ENCODE measurements around the gene PRCP. TPM values are rescaled to one million over a fixed set of nuclear protein-coding genes. Genes with fewer than 3 reads are reported as not detected.

Gene PRCP
- total RNA-seq, 1 experiment from 2014 or later, result 57.0 TPM

DNA sequence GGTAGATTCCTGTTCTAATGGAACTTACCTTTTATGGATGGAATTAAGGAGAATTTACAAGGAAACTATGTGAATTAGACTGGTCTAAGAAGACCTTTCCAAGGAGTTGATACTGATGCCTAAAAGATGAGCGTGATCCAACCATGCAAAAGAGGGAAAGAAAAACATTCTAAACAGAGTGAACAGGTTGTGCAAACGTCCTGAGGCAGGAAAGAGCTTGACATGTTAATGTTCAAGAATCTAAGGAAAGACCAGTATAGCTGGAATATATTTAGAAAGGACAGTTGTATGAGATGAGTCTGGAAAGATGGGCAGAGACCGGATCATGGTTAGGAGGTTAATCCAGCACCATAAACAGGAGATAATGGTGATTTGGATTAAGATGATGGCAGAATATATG, 2.6 kb upstream of the PRCP start:
- ATAC-seq, result no peak
- BruUV-seq (replicated peaks), result no TSS peak
- ChIA-PET POLR2A (interaction anchor here (1.1 kb wide), 1 partner anchor 153 kb away, joined by 3 read pairs; no protein-coding TSS in a partner anchor), CTCF (no interaction called here)
- H3K27me3 ChIP-seq (ENCODE audit: control insufficient read depth, insufficient read depth, low read length), result no peaks in the 10 kb centered on the region
- no peaks in the 10 kb centered on the region for H3K9me3 ChIP-seq (ENCODE audit: control insufficient read depth, insufficient read depth, low read depth, low read length)
- TF ChIP-seq, protein P1, sequence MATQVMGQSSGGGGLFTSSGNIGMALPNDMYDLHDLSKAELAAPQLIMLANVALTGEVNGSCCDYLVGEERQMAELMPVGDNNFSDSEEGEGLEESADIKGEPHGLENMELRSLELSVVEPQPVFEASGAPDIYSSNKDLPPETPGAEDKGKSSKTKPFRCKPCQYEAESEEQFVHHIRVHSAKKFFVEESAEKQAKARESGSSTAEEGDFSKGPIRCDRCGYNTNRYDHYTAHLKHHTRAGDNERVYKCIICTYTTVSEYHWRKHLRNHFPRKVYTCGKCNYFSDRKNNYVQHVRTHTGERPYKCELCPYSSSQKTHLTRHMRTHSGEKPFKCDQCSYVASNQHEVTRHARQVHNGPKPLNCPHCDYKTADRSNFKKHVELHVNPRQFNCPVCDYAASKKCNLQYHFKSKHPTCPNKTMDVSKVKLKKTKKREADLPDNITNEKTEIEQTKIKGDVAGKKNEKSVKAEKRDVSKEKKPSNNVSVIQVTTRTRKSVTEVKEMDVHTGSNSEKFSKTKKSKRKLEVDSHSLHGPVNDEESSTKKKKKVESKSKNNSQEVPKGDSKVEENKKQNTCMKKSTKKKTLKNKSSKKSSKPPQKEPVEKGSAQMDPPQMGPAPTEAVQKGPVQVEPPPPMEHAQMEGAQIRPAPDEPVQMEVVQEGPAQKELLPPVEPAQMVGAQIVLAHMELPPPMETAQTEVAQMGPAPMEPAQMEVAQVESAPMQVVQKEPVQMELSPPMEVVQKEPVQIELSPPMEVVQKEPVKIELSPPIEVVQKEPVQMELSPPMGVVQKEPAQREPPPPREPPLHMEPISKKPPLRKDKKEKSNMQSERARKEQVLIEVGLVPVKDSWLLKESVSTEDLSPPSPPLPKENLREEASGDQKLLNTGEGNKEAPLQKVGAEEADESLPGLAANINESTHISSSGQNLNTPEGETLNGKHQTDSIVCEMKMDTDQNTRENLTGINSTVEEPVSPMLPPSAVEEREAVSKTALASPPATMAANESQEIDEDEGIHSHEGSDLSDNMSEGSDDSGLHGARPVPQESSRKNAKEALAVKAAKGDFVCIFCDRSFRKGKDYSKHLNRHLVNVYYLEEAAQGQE (IDR thresholded peaks at IDR 0.05; ENCODE audit: insufficient read depth in 1 of 2, low read depth in 2 of 2, low read length in 1 of 2), result no peak
- TF ChIP-seq, protein P2, sequence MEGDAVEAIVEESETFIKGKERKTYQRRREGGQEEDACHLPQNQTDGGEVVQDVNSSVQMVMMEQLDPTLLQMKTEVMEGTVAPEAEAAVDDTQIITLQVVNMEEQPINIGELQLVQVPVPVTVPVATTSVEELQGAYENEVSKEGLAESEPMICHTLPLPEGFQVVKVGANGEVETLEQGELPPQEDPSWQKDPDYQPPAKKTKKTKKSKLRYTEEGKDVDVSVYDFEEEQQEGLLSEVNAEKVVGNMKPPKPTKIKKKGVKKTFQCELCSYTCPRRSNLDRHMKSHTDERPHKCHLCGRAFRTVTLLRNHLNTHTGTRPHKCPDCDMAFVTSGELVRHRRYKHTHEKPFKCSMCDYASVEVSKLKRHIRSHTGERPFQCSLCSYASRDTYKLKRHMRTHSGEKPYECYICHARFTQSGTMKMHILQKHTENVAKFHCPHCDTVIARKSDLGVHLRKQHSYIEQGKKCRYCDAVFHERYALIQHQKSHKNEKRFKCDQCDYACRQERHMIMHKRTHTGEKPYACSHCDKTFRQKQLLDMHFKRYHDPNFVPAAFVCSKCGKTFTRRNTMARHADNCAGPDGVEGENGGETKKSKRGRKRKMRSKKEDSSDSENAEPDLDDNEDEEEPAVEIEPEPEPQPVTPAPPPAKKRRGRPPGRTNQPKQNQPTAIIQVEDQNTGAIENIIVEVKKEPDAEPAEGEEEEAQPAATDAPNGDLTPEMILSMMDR (IDR thresholded peaks at IDR 0.05), result no peak
- TF ChIP-seq SIN3A (IDR thresholded peaks at IDR 0.05; ENCODE audit: borderline replicate concordance, insufficient read depth, low read depth, low read length), result no peak
- TF ChIP-seq TCF7L2 (IDR thresholded peaks at IDR 0.05; ENCODE audit: low read depth, low read length), result no peak
- TF ChIP-seq POLR2AphosphoS5 (IDR thresholded peaks at IDR 0.05; ENCODE audit: low read depth, low read length), result no peak
- peaks cover 20% of the 10 kb centered on the region for H3K4me1 ChIP-seq (ENCODE audit: control insufficient read depth, insufficient read depth, low read length)
- peak overlapping the region in 1 of 2 experiments; percentile 75; a peak in 2 of 4 replicates for H3K4me3 ChIP-seq (ENCODE audit: low read depth in 2 of 2, low read length in 2 of 2)
- no peak overlapping the region for H3K27ac ChIP-seq (ENCODE audit: low read length)
- DNase-seq (ENCODE audit: low read depth, low spot score), result no peak
- intact Hi-C loops (cut with micrococcal nuclease; ENCODE audit: unreplicated experiment), result loop anchor here (10.0 kb wide), 2 partner anchors 252 to 382 kb away; partner anchors contain the start of genes CCDC90B and PCF11
- no peaks in the 10 kb centered on the region; the same call in 1 of the 2 replicates for H3K36me3 ChIP-seq (ENCODE audit: control insufficient read depth, insufficient read depth, low read length)
- in situ Hi-C loops (cut with HindIII; ENCODE audit: low pct_unique_long_range_greater_than_20kb, low sequenced_read_pairs), result no loop called here

DNA sequence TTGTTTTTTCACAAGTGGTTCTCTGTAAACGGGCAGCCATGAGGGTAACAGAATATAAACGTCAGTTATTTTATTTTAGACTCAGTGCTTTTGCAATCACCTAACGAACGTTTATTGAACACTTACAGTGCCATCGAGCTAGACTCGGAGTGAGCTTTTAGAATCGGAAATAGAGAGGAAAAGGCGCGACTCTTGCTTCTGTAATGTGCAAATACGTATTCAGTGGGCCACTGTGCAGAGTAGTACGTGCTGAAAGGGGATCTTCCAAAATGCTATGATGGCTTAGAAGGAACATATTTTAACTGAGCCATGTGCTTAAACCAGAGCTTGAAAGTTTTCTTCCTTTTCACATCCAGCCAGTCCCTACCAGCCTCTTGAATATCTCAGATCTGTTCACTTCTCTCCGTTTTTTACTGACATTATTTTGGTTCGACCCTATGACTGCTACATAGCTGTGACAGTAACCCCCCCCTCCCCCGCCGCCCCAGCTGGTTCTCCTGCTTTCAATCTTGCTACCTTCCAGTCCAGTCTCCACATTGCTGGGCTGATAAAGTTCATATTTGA, 1.8 kb upstream of the PRCP start:
- Histone ChIP-seq H3K27me3 (ENCODE audit: control insufficient read depth, insufficient read depth, low read length) (no peaks in the 10 kb centered on the region), H3K27ac (ENCODE audit: low read length) (peak overlapping the region; percentile 93), H3K4me3 (ENCODE audit: low read depth in 2 of 2, low read length in 2 of 2) (peak overlapping the region; percentile 75 to 91), H3K9me3 (ENCODE audit: control insufficient read depth, insufficient read depth, low read depth, low read length) (no peaks in the 10 kb centered on the region), H3K4me1 (ENCODE audit: control insufficient read depth, insufficient read depth, low read length) (peaks cover 20% of the 10 kb centered on the region), H3K36me3 (ENCODE audit: control insufficient read depth, insufficient read depth, low read length) (no peaks in the 10 kb centered on the region; the same call in 1 of the 2 replicates)
- BruUV-seq (replicated peaks), result TSS peak; percentile 78
- ATAC-seq (no peak), DNase-seq (ENCODE audit: low read depth, low spot score) (no peak)
- TF ChIP-seq, protein P1 (IDR thresholded peaks at IDR 0.05; ENCODE audit: insufficient read depth in 1 of 2, low read depth in 2 of 2, low read length in 1 of 2), result no peak
- TF ChIP-seq TCF7L2 (IDR thresholded peaks at IDR 0.05; ENCODE audit: low read depth, low read length) (no peak), POLR2AphosphoS5 (IDR thresholded peaks at IDR 0.05; ENCODE audit: low read depth, low read length) (0 out of 2 replicates have a peak, but pooled peaks have one; percentile 2), SIN3A (IDR thresholded peaks at IDR 0.05; ENCODE audit: borderline replicate concordance, insufficient read depth, low read depth, low read length) (no peak)
- TF ChIP-seq, protein P2 (IDR thresholded peaks at IDR 0.05), result no peak
- in situ Hi-C loops (cut with HindIII; ENCODE audit: low pct_unique_long_range_greater_than_20kb, low sequenced_read_pairs), result no loop called here
- intact Hi-C loops (cut with micrococcal nuclease; ENCODE audit: unreplicated experiment), result loop anchor here (10.0 kb wide), 2 partner anchors 253 to 383 kb away; partner anchors contain the start of genes CCDC90B and PCF11
- POLR2A ChIA-PET, result interaction anchor here (0.6 to 1.1 kb wide), 4 partner anchors 85 to 384 kb away, joined by 3 to 4 read pairs (median 3); partner anchors contain the start of gene CCDC90B
- CTCF ChIA-PET, result interaction anchor here (0.7 to 2.3 kb wide), 3 partner anchors 25 to 168 kb away, joined by 3 to 10 read pairs (median 3); partner anchors contain the start of gene FAM181B
